ENCODE data around the gene PACS2.
"Not testable (repeated sequence)": the region's sequence is repeated elsewhere in the genome, so short reads cannot be mapped to it uniquely, and the experiment has no call there.

The PACS2 gene

DNA sequence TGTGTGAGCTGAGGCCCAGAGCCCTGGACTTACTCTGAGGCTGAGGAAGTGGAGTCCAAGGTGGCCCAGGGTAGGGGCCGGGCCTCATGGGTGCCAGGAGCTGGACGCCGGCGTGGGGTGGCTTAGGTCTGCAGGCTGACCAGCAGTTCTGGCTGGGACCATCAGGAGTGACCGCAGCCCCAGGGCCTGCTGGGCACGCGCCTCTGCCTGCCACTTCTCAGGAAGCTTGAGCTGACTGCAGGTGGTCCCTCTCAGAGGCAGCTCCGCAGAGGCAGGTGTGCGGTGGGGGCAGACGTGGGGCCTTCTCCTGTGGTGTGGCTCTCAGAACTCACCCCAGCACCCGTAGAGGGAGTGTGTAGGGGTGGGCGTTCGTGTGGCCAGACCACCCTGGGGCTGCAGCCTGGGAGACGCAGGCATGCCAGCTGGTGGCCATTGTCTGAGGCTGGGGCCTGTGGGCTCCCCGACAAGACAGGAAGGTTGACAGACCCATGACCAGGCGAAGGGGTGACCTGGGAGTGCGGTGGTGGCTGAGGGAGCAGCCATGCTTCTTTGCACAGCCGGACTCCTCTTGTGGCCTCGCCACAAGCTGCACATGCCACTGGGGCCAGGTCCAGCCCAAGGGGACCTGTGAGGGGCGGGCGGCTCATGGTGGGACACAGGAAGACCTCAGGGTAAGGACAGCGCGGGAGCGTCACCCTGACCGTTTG, 43.7 kb downstream of the PACS2 start:
- CTCF ChIA-PET, result no interaction called here
- POLR2A ChIA-PET, result no interaction called here
- no peak for DNase-seq (ENCODE audit: extremely low spot score)
- TF ChIP-seq, protein P1, sequence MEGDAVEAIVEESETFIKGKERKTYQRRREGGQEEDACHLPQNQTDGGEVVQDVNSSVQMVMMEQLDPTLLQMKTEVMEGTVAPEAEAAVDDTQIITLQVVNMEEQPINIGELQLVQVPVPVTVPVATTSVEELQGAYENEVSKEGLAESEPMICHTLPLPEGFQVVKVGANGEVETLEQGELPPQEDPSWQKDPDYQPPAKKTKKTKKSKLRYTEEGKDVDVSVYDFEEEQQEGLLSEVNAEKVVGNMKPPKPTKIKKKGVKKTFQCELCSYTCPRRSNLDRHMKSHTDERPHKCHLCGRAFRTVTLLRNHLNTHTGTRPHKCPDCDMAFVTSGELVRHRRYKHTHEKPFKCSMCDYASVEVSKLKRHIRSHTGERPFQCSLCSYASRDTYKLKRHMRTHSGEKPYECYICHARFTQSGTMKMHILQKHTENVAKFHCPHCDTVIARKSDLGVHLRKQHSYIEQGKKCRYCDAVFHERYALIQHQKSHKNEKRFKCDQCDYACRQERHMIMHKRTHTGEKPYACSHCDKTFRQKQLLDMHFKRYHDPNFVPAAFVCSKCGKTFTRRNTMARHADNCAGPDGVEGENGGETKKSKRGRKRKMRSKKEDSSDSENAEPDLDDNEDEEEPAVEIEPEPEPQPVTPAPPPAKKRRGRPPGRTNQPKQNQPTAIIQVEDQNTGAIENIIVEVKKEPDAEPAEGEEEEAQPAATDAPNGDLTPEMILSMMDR (IDR thresholded peaks at IDR 0.05; ENCODE audit: control extremely low read depth, extremely low read depth, low read depth, missing control alignments), result no peak

DNA sequence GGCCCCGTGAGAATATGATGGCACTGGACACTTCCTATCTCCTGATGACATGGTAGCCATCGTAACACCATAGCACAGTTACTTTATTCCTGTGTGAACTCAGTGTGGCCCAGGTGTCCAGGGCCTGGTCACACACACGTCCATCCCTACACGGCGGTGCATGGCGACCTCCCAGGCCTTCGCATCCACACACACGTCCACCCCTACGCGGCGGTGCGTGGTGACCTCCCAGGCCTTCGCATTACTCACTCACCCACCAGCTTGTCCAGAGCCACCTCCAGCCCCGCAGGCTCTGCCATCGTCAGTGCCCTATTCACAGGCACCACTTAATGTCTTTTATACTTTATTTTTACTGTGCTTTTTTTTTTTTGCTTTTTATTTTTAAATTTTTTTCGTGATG, 44.4 kb downstream of the PACS2 start:
- DNase-seq (ENCODE audit: extremely low spot score), result no peak
- TF ChIP-seq, protein P1 (IDR thresholded peaks at IDR 0.05; ENCODE audit: control extremely low read depth, extremely low read depth, low read depth, missing control alignments), result no peak
- ChIA-PET POLR2A (no interaction called here), CTCF (no interaction called here)

GRCh38 chr14:105361412-105361811, 46.9 kb downstream of the PACS2 start:
- DNase-seq (ENCODE audit: extremely low spot score); POLR2A ChIA-PET: not testable (repeated sequence)
- CTCF ChIA-PET, result interaction anchor here (2.2 to 2.4 kb wide), 3 partner anchors 9 to 128 kb away, joined by 4 to 6 read pairs (median 6); no protein-coding TSS in a partner anchor

- CTCF ChIA-PET, result interaction anchor here (1.1 to 2.4 kb wide), 3 partner anchors 12 to 164 kb away, joined by 4 to 6 read pairs (median 4); no protein-coding TSS in a partner anchor
- POLR2A ChIA-PET, result interaction anchor here (0.7 kb wide), 1 partner anchor 153 kb away, joined by 5 read pairs; no protein-coding TSS in a partner anchor
- TF ChIP-seq, protein P1 (IDR thresholded peaks at IDR 0.05; ENCODE audit: control extremely low read depth, extremely low read depth, low read depth, missing control alignments), result no peak
- DNase-seq (ENCODE audit: extremely low spot score), result no peak
Observed at GRCh38 chr14:105363847-105364708, 49.5 kb downstream of the PACS2 start.

DNA sequence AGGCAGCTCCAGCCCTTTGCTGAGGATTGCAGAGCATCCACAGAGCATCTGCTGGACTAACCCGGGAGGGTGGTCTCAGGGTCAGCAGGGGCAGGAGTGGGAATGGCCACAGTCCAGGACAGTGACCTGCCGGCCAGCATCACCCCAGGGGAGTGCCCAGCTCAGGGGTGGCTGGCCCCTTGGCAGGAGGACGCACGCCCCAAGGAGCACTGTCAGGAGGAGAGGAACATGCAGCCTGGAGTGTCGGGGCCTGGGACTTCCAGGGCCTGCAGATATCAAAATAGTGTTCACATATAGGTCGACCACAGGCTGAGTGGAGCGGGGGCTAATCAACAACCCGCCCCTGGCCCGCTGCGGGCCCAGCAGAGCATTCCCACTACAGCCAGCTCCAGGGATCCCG, 50.6 kb downstream of the PACS2 start:
- CTCF ChIA-PET, result interaction anchor here (1.1 to 2.1 kb wide), 6 partner anchors 23 to 275 kb away, joined by 3 to 8 read pairs (median 4); no protein-coding TSS in a partner anchor
- no peak for DNase-seq (ENCODE audit: extremely low spot score)
- TF ChIP-seq, protein P1 (IDR thresholded peaks at IDR 0.05; ENCODE audit: control extremely low read depth, extremely low read depth, low read depth, missing control alignments), result no peak
- POLR2A ChIA-PET, result interaction anchor here (0.7 kb wide), 1 partner anchor 154 kb away, joined by 5 read pairs; no protein-coding TSS in a partner anchor

- CTCF ChIA-PET, result interaction anchor here (1.1 to 2.1 kb wide), 5 partner anchors 23 to 275 kb away, joined by 3 to 8 read pairs (median 4); no protein-coding TSS in a partner anchor
- POLR2A ChIA-PET, result no interaction called here
- DNase-seq (ENCODE audit: extremely low spot score), result no peak
- TF ChIP-seq, protein P1 (IDR thresholded peaks at IDR 0.05; ENCODE audit: control extremely low read depth, extremely low read depth, low read depth, missing control alignments), result no peak
Observed at GRCh38 chr14:105365681-105366080, 51.1 kb downstream of the PACS2 start.

All from GM10248 (cell line).